Uterus (tissue), 2 donors: Measurements from ENCODE around the gene ALDH16A1.

Source experiments
- CTCF ChIP-seq, 4 experiments: fragments of 200-600 bp in 2 of 4; fragments of 450-650 bp in 2 of 4; sonication (generic) in 2 of 4; IDR thresholded peaks; one replicate each; pipeline ENCODE4 v1.5.1; 2016 to 2019; ENCODE audit warnings: antibody characterized with exemption in 4 of 4, mild to moderate bottlenecking in 2 of 4, moderate library complexity in 1 of 4
- POLR2A ChIP-seq, 2 donors: fragments of 450-650 bp; IDR thresholded peaks; one replicate each; pipeline ENCODE4 v1.6.1; 2016; ENCODE audit warnings: antibody characterized with exemption in 2 of 2, mild to moderate bottlenecking in 1 of 2, moderate library complexity in 1 of 2

GRCh38 chr19:49498475-49498874 is 45.5 kb downstream of the ALDH16A1 start:
- TF ChIP-seq CTCF (IDR thresholded peaks at IDR 0.05) = no peak
- TF ChIP-seq POLR2A (IDR thresholded peaks at IDR 0.05) = no peak
